Vagina (tissue), 2 donors: ENCODE data around the gene PLAGL1. TPM values are rescaled to one million over a fixed set of nuclear protein-coding genes. Genes with fewer than 3 reads are reported as not detected.

Experiments
- DNase-seq, 2 donors: peaks; one replicate each; pipeline ENCODE4 v3.0.0-alpha.2; 2017; ENCODE audit errors: extremely low spot score in 2 of 2
- H3K27ac ChIP-seq: fragments of 200-600 bp; sonication (generic); one replicate; pipeline ENCODE4 v1.5.1; 2019
- H3K27me3 ChIP-seq: fragments of 200-600 bp; sonication (generic); one replicate; pipeline ENCODE4 v1.5.1; 2019
- H3K36me3 ChIP-seq, 2 donors: fragments of 200-600 bp; sonication (generic); one replicate each; pipeline ENCODE4 v1.5.1; 2017 to 2019
- H3K4me1 ChIP-seq: fragments of 200-600 bp; sonication (generic); one replicate; pipeline ENCODE4 v1.5.1; 2019
- H3K4me3 ChIP-seq, 2 donors: fragments of 200-600 bp; sonication (generic); 1 replicate in 1 of 2; 2 replicates in 1 of 2; pipeline ENCODE4 v1.5.1; 2016 to 2019
- H3K9me3 ChIP-seq: fragments of 200-600 bp; sonication (generic); one replicate; pipeline ENCODE4 v1.5.1; 2019
- POLR2A ChIP-seq, 2 donors: fragments of 450-650 bp; IDR thresholded peaks; one replicate each; pipeline ENCODE4 v1.6.1; 2017; ENCODE audit warnings: antibody characterized with exemption in 2 of 2, mild to moderate bottlenecking in 2 of 2, moderate library complexity in 2 of 2
- POLR2AphosphoS5 ChIP-seq, 2 donors: sonication (generic); formaldehyde crosslinking; IDR thresholded peaks; one replicate each; pipeline ENCODE4 v1.9.0; 2017; ENCODE audit warnings: antibody characterized with exemption in 2 of 2, mild to moderate bottlenecking in 2 of 2, low read depth in 1 of 2; ENCODE audit not compliant: insufficient read depth in 1 of 2
- intact Hi-C: fragments of 100-400 bp; cut with DNase I; formaldehyde crosslinking; loops from one replicate; pipeline ENCODE4 v1.15.1; 2023
- total RNA-seq: library from RNA; depleted of rRNA; stranded (reverse); fragments of >200 nt; gene quantifications from one replicate; pipeline ENCODE4 v1.2.3, GENCODE V29; 2016
- TF ChIP-seq, protein P1 (sequence below), 3 experiments: fragments of 450-650 bp in 2 of 3; fragments of 200-600 bp in 1 of 3; sonication (generic) in 1 of 3; IDR thresholded peaks; one replicate each; pipeline ENCODE4 v1.5.1; 2017 to 2019; ENCODE audit warnings: antibody characterized with exemption in 3 of 3, mild to moderate bottlenecking in 2 of 3, moderate library complexity in 2 of 3

Gene PLAGL1, protein sequence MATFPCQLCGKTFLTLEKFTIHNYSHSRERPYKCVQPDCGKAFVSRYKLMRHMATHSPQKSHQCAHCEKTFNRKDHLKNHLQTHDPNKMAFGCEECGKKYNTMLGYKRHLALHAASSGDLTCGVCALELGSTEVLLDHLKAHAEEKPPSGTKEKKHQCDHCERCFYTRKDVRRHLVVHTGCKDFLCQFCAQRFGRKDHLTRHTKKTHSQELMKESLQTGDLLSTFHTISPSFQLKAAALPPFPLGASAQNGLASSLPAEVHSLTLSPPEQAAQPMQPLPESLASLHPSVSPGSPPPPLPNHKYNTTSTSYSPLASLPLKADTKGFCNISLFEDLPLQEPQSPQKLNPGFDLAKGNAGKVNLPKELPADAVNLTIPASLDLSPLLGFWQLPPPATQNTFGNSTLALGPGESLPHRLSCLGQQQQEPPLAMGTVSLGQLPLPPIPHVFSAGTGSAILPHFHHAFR
- total RNA-seq = 23.1 TPM

DNA sequence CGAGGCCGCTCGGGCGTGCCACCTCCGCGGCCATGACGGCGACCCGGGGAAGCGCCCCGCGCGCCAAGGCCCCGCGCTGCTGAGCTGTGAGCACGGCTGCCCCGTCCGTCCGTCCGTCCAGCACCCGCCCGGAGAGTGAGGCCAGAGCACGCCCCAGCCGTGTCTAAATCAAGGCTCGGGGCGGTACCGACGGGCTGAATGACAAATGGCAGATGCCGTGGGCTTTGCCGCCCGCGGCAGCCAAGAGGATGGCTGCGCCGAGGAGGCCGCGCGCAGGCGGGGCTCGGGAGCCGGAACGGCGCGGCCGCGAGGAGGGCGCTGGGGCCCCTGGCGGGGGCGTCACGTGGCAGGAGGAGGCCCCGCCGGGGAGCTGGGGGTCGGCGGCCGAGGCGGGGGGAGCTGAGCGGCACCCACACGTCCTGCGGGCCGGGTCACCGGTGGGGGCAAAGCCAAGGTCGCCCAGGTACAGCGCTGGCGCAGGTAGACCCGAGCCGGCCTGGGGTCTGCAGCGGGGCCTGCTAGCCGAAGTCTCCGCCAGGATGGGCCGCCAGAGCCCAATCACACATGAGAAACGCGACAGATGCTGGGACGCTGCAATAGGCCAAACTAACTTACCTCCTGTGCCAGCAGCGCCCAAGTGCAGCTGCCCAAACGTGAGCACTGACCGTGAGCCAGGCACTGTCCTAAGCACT is at the start of gene PLAGL1:
Gene PLAGL1, minus strand, starts transcription at position 140 of the 692 bp plus-strand sequence. CDS start 60,123 bp downstream, outside the sequence.
- H3K27me3 ChIP-seq = no peaks in the 10 kb centered on the region
- H3K4me3 ChIP-seq = peak within 1 kb of the TSS; percentile 49 to 62
- H3K27ac ChIP-seq = peak within 1 kb of the TSS; percentile 73
- no peak for DNase-seq
- no peaks in the 10 kb centered on the region for H3K9me3 ChIP-seq
- TF ChIP-seq POLR2AphosphoS5 (IDR thresholded peaks at IDR 0.05; ENCODE audit: insufficient read depth in 1 of 2, low read depth in 1 of 2) (peak in 1 of 2 donors; percentile 61), POLR2A (IDR thresholded peaks at IDR 0.05) (peak in 1 of 2 donors; percentile 49)
- TF ChIP-seq, protein P1, sequence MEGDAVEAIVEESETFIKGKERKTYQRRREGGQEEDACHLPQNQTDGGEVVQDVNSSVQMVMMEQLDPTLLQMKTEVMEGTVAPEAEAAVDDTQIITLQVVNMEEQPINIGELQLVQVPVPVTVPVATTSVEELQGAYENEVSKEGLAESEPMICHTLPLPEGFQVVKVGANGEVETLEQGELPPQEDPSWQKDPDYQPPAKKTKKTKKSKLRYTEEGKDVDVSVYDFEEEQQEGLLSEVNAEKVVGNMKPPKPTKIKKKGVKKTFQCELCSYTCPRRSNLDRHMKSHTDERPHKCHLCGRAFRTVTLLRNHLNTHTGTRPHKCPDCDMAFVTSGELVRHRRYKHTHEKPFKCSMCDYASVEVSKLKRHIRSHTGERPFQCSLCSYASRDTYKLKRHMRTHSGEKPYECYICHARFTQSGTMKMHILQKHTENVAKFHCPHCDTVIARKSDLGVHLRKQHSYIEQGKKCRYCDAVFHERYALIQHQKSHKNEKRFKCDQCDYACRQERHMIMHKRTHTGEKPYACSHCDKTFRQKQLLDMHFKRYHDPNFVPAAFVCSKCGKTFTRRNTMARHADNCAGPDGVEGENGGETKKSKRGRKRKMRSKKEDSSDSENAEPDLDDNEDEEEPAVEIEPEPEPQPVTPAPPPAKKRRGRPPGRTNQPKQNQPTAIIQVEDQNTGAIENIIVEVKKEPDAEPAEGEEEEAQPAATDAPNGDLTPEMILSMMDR (IDR thresholded peaks at IDR 0.05) = no peak
- H3K36me3 ChIP-seq = no peaks in the 10 kb centered on the region
- peaks cover 8% of the 10 kb centered on the region for H3K4me1 ChIP-seq
- intact Hi-C loops = loop anchor here (10.0 kb wide), 1 partner anchor 63 kb away; no protein-coding TSS in a partner anchor

DNA sequence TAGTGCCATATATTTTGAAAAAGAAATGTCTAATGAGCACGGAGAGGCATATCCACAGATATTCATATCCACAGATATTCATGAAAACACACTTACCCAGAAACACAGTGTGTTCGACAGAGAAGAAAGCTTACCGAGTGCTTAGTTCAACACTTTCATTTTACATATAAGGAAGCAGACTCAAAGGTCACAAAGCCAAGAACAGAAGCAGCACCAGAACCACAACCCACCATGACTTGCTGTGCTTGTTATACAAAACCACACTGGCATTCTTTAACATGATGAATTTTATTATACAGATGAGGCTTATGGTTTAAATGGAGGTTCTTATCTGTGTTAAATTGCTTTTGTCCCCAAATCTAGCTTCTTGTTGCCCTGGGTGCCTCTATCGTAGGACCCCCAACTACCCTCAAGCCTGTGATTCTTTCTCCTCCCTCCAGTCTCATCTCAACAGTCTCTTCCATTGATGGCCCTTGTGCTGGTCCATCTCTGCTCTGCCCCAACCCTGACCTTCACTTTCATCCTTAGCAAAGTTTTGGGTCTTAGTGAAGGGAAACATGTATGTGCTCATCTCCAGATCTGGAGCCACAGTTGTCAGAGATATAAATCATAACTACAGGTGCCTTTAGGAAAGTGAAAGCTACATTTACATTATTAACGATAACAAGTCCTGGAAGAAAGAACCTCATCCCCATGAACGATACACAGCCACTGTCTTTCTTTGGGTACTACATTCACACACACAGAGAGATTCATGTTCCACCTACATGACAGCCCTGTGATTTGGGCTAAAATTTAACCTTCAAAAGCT is 47.3 kb upstream of the PLAGL1 start:
- no peaks in the 10 kb centered on the region for H3K4me1 ChIP-seq
- H3K36me3 ChIP-seq = no peaks in the 10 kb centered on the region
- H3K9me3 ChIP-seq = no peaks in the 10 kb centered on the region
- TF ChIP-seq POLR2A (IDR thresholded peaks at IDR 0.05) = no peak
- DNase-seq = no peak
- no peak overlapping the region for H3K4me3 ChIP-seq
- intact Hi-C loops = no loop called here
- no peaks in the 10 kb centered on the region for H3K27me3 ChIP-seq
- H3K27ac ChIP-seq = no peak overlapping the region

DNA sequence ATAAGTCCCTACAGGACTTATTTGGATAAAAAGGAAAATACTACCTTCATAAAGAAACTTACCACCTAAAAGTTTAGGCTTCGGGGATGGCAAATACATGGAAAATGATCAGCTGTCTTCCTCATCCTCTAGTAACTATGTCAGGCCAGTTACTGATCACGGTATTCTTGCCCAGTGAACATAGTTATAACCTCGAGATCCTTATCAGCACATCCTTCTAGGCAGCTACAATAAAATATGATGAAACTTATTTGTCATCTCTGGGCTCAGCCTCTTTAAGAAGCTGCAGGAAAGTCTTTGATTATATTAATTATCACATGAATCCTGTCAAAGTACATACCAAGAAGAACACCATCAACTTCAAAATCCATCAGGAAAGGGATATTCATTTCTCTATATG is 45.5 kb upstream of the PLAGL1 start:
- Histone ChIP-seq H3K27me3 (no peaks in the 10 kb centered on the region), H3K4me1 (no peaks in the 10 kb centered on the region), H3K4me3 (no peak overlapping the region), H3K27ac (no peak overlapping the region), H3K36me3 (no peaks in the 10 kb centered on the region), H3K9me3 (no peaks in the 10 kb centered on the region)
- intact Hi-C loops = no loop called here
- no peak for DNase-seq
- TF ChIP-seq POLR2A (IDR thresholded peaks at IDR 0.05) = no peak
- TF ChIP-seq, protein P1 (IDR thresholded peaks at IDR 0.05) = no peak
- TF ChIP-seq POLR2AphosphoS5 (IDR thresholded peaks at IDR 0.05; ENCODE audit: insufficient read depth in 1 of 2, low read depth in 1 of 2) = no peak

DNA sequence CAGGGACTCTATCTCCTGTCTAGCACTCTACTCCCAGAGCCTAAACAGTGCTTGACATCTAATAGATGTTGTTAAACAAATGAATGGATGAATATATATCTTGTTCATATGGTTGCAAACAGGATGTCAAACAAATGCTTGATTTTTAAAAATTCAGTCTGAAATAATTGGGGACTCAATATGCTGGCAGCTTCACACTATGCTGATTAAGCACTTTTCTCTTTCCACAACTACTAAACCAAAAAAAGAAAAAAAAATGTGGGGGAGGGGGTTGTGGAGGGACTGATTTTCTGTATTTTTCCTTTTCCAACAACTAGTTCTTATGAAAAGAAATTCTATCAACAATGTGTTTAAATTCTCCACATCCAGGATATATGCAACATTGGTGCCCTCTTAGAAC is 44.4 kb upstream of the PLAGL1 start:
- TF ChIP-seq POLR2A (IDR thresholded peaks at IDR 0.05) = no peak
- TF ChIP-seq, protein P1 (IDR thresholded peaks at IDR 0.05) = no peak
- TF ChIP-seq POLR2AphosphoS5 (IDR thresholded peaks at IDR 0.05; ENCODE audit: insufficient read depth in 1 of 2, low read depth in 1 of 2) = no peak
- DNase-seq = no peak
- no peaks in the 10 kb centered on the region for H3K36me3 ChIP-seq
- no peaks in the 10 kb centered on the region for H3K9me3 ChIP-seq
- no peak overlapping the region for H3K27ac ChIP-seq
- H3K4me3 ChIP-seq = no peak overlapping the region
- intact Hi-C loops = no loop called here
- no peaks in the 10 kb centered on the region for H3K4me1 ChIP-seq
- H3K27me3 ChIP-seq = no peaks in the 10 kb centered on the region

DNA sequence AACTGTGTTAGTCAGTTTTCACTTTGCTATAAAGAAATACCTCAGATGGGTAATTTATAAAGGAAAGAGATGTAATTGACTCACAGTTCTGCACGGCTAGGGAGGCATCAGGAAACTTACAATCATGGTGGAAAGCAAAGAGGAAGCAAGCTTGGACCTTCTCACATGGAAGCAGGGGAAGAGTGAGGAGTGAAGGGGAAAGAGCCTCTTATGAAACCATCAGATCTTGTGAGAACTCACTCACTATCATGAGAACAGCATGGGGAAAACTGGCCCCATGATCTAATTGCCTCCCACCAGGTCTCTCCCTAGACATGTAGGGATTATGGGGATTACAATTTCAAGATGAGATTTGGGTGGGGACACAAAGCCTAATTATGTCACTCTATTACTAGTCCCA is 41.3 kb upstream of the PLAGL1 start:
- no peaks in the 10 kb centered on the region for H3K4me1 ChIP-seq
- no peak overlapping the region for H3K4me3 ChIP-seq
- no peak for DNase-seq
- H3K27me3 ChIP-seq = no peaks in the 10 kb centered on the region
- H3K9me3 ChIP-seq = no peaks in the 10 kb centered on the region
- no peaks in the 10 kb centered on the region for H3K36me3 ChIP-seq
- intact Hi-C loops = no loop called here
- TF ChIP-seq POLR2AphosphoS5 (IDR thresholded peaks at IDR 0.05; ENCODE audit: insufficient read depth in 1 of 2, low read depth in 1 of 2) (no peak), POLR2A (IDR thresholded peaks at IDR 0.05) (no peak)
- TF ChIP-seq, protein P1 (IDR thresholded peaks at IDR 0.05) = no peak
- H3K27ac ChIP-seq = no peak overlapping the region
